OCI-LY7 (cell line): Measurements from ENCODE around the gene CASP9. TPM values are rescaled to one million over a fixed set of nuclear protein-coding genes. Genes with fewer than 3 reads are reported as not detected.

ENCODE experiments used
- BruUV-seq: library from RNA; stranded (reverse); fragments of 400-500 nt; replicated peaks from 2 replicates; lab custom pipeline; 2021; lab: Mats Ljungman, UMichigan
- CTCF ChIA-PET: fragments of 300-600 bp; sonication (Branson Sonifier 250); formaldehyde crosslinking; loops from one replicate; lab custom pipeline; 2022; ENCODE audit warnings: antibody characterized with exemption; ENCODE audit not compliant: unreplicated experiment; lab: Charles Lee
- POLR2A ChIA-PET: fragments of 300-600 bp; sonication (Branson Sonifier 250); formaldehyde crosslinking; loops from one replicate; lab custom pipeline; 2022; ENCODE audit warnings: antibody characterized with exemption; lab: Charles Lee
- DNase-seq: peaks from one replicate; pipeline ENCODE4 v3.0.0-alpha.2; 2015; ENCODE audit warnings: low spot score
- H2AFZ ChIP-seq: fragments of 200-600 bp; sonication (generic), shearing (Covaris generic); 2 replicates; pipeline ENCODE4 v1.6.1; 2014; ENCODE audit warnings: mild to moderate bottlenecking, antibody characterized with exemption, low read length, moderate library complexity
- H3K27ac ChIP-seq: fragments of 200-600 bp; sonication (generic); 2 replicates; pipeline ENCODE4 v1.5.1; 2014; ENCODE audit warnings: mixed run types, low read depth, mild to moderate bottlenecking, moderate library complexity, low read length, inconsistent platforms; ENCODE audit not compliant: poor library complexity, severe bottlenecking
- H3K36me3 ChIP-seq: fragments of 200-600 bp; sonication (generic); 2 replicates; pipeline ENCODE4 v1.6.1; 2014; ENCODE audit warnings: mild to moderate bottlenecking, antibody characterized with exemption, low read length, moderate library complexity, mixed read lengths; ENCODE audit not compliant: insufficient read depth
- H3K4me1 ChIP-seq: fragments of 200-600 bp; sonication (generic); 2 replicates; pipeline ENCODE4 v1.5.1; 2014; ENCODE audit warnings: mild to moderate bottlenecking, low read length; ENCODE audit not compliant: insufficient read depth, poor library complexity, severe bottlenecking
- H3K4me2 ChIP-seq: fragments of 200-600 bp; sonication (generic); 2 replicates; pipeline ENCODE4 v1.6.1; 2014; ENCODE audit warnings: mild to moderate bottlenecking, low read length
- H3K4me3 ChIP-seq: fragments of 200-600 bp; sonication (generic); 2 replicates; pipeline ENCODE4 v1.5.1; 2014; ENCODE audit warnings: mild to moderate bottlenecking, low read depth, low read length; ENCODE audit not compliant: poor library complexity, severe bottlenecking
- H3K79me2 ChIP-seq: fragments of 200-600 bp; sonication (generic); 2 replicates; pipeline ENCODE4 v1.6.1; 2016; ENCODE audit warnings: low read depth, mild to moderate bottlenecking, low read length, moderate library complexity, mixed read lengths; ENCODE audit not compliant: insufficient read depth
- H3K9me2 ChIP-seq: fragments of 200-600 bp; sonication (generic); 2 replicates; pipeline ENCODE4 v1.6.1; 2016; ENCODE audit warnings: mild to moderate bottlenecking, low read length, mixed read lengths; ENCODE audit not compliant: insufficient read depth
- H3K9me3 ChIP-seq: fragments of 200-600 bp; sonication (generic); 2 replicates; pipeline ENCODE4 v1.6.1; 2014; ENCODE audit warnings: mild to moderate bottlenecking, mixed run types, low read length, mixed read lengths
- H4K20me1 ChIP-seq: fragments of 200-600 bp; sonication (generic); 2 replicates; pipeline ENCODE4 v1.6.1; 2014; ENCODE audit warnings: mild to moderate bottlenecking, antibody characterized with exemption, low read length, moderate library complexity, mixed read lengths; ENCODE audit not compliant: insufficient read depth
- EZH2phosphoT487 ChIP-seq: fragments of 200-600 bp; sonication (generic); IDR thresholded peaks from 2 replicates; pipeline ENCODE4 v1.6.1; 2018; ENCODE audit warnings: low read depth, borderline replicate concordance, mild to moderate bottlenecking, mixed run types, antibody characterized with exemption, low read length, moderate library complexity, mixed read lengths
- intact Hi-C: fragments of 100-400 bp; cut with micrococcal nuclease; formaldehyde crosslinking; loops from one replicate; pipeline ENCODE4 v1.10.0; 2022; ENCODE audit not compliant: unreplicated experiment
- total RNA-seq, 2 experiments: library from RNA; depleted of rRNA in 1 of 2; stranded (reverse); fragments of >200 nt in 1 of 2; shearing (Covaris generic) in 1 of 2; gene quantifications; 2 replicates each; pipeline ENCODE4 v1.2.3, GENCODE V29; 2014 to 2022
- TF ChIP-seq, protein P1 (sequence below): fragments of 200-600 bp; sonication (generic); conservative IDR thresholded peaks from 2 replicates; pipeline ENCODE4 v1.5.1; 2014; ENCODE audit warnings: mild to moderate bottlenecking, antibody characterized with exemption, low read length, moderate library complexity, mixed read lengths

CASP9 gene
- total RNA-seq, 2 experiments from 2014 or later: 14.5 to 17.6 TPM

GRCh38 chr1:15457585-15457984 is 66.4 kb downstream of the CASP9 start:
- no peaks in the 10 kb centered on the region for H3K4me1 ChIP-seq
- no peak overlapping the region for H2AFZ ChIP-seq
- no peak overlapping the region for H3K27ac ChIP-seq
- no peaks in the 10 kb centered on the region for H3K9me2 ChIP-seq
- no peak overlapping the region for H3K4me3 ChIP-seq
- no peaks in the 10 kb centered on the region for H3K9me3 ChIP-seq
- no peak overlapping the region for H3K4me2 ChIP-seq
- DNase-seq: no peak
- intact Hi-C loops: no loop called here
- BruUV-seq: no TSS peak
- POLR2A ChIA-PET: no interaction called here
- no peaks in the 10 kb centered on the region for H4K20me1 ChIP-seq
- H3K36me3 ChIP-seq: no peaks in the 10 kb centered on the region
- no peaks in the 10 kb centered on the region for H3K79me2 ChIP-seq
- CTCF ChIA-PET: no interaction called here
- TF ChIP-seq EZH2phosphoT487: no peak
- TF ChIP-seq, protein P1, sequence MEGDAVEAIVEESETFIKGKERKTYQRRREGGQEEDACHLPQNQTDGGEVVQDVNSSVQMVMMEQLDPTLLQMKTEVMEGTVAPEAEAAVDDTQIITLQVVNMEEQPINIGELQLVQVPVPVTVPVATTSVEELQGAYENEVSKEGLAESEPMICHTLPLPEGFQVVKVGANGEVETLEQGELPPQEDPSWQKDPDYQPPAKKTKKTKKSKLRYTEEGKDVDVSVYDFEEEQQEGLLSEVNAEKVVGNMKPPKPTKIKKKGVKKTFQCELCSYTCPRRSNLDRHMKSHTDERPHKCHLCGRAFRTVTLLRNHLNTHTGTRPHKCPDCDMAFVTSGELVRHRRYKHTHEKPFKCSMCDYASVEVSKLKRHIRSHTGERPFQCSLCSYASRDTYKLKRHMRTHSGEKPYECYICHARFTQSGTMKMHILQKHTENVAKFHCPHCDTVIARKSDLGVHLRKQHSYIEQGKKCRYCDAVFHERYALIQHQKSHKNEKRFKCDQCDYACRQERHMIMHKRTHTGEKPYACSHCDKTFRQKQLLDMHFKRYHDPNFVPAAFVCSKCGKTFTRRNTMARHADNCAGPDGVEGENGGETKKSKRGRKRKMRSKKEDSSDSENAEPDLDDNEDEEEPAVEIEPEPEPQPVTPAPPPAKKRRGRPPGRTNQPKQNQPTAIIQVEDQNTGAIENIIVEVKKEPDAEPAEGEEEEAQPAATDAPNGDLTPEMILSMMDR: no peak

- Histone ChIP-seq H3K4me2 (no peak within 1 kb of the TSS), H3K9me2 (no peaks in the 10 kb centered on the region), H3K9me3 (no peaks in the 10 kb centered on the region), H3K79me2 (no peaks in the 10 kb centered on the region), H3K27ac (no peak within 1 kb of the TSS), H3K4me3 (no peak within 1 kb of the TSS), H3K36me3 (no peaks in the 10 kb centered on the region), H2AFZ (no peak within 1 kb of the TSS), H4K20me1 (no peaks in the 10 kb centered on the region), H3K4me1 (no peaks in the 10 kb centered on the region)
- BruUV-seq: no TSS peak
- intact Hi-C loops: no loop called here
- no peak for DNase-seq
- ChIA-PET CTCF (no interaction called here), POLR2A (no interaction called here)
- TF ChIP-seq, protein P1: no peak
- no peak for TF ChIP-seq EZH2phosphoT487
Observed at GRCh38 chr1:15456313-15456954, 67.6 kb downstream of the CASP9 start, which contains the start of gene CELA2A. CELA2A (plus strand) TSS chr1:15456732; CDS start chr1:15456754, 22 bp downstream.

GRCh38 chr1:15455522-15455921 is 68.5 kb downstream of the CASP9 start:
- POLR2A ChIA-PET: interaction anchor here (0.6 kb wide), 1 partner anchor 175 kb away, joined by 3 read pairs; no protein-coding TSS in a partner anchor
- CTCF ChIA-PET: no interaction called here

More at GRCh38 chr1:15455522-15455921, 68.5 kb downstream of the CASP9 start:
- intact Hi-C loops: no loop called here
- no peak overlapping the region for H3K27ac ChIP-seq
- H3K4me2 ChIP-seq: no peak overlapping the region
- no peaks in the 10 kb centered on the region for H4K20me1 ChIP-seq
- no peak for DNase-seq
- TF ChIP-seq EZH2phosphoT487: no peak
- TF ChIP-seq, protein P1: no peak
- H2AFZ ChIP-seq: no peak overlapping the region
- H3K9me3 ChIP-seq: no peaks in the 10 kb centered on the region
- no peaks in the 10 kb centered on the region for H3K36me3 ChIP-seq
- no peaks in the 10 kb centered on the region for H3K4me1 ChIP-seq
- H3K4me3 ChIP-seq: no peak overlapping the region
- H3K79me2 ChIP-seq: no peaks in the 10 kb centered on the region
- BruUV-seq: no TSS peak
- H3K9me2 ChIP-seq: no peaks in the 10 kb centered on the region
